D721Med (cell line): Measurements from ENCODE around the gene SLAMF7.
"Not testable (repeated sequence)": the region's sequence is repeated elsewhere in the genome, so short reads cannot be mapped to it uniquely, and the experiment has no call there.

Source experiments
- DNase-seq: peaks from one replicate; pipeline ENCODE4 v3.0.0; 2011; ENCODE audit warnings: low spot score; ENCODE audit not compliant: insufficient read length
- FAIRE-seq: peaks from 2 replicates; lab custom pipeline; 2011; peaks lifted over from hg19 to GRCh38; lab: Jason Lieb, UNC
- CTCF ChIP-seq: IDR thresholded peaks from 2 replicates; pipeline ENCODE4 v1.5.1; 2012; ENCODE audit warnings: mild to moderate bottlenecking, control low read depth; ENCODE audit not compliant: insufficient read depth; ENCODE audit errors: missing control alignments

The SLAMF7 gene

DNA sequence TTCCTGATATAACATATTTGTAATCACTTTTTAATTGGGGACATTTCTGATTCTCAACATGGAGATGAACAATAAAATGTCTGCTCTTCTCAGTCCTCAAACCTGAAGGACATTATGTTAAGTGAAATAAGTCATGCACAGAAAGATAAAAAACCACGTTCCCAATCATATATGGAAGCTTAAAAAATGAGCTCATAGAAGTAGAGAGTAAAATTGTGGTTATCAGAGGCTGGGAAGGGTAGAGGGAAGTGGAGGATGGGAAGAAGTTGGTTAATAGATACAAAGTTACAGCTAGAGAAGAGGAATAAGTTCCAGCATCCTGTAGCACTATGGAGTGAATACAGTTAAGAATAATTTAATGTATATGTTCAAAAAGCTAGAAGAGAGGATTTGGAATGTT is 25.9 kb upstream of the SLAMF7 start:
- DNase-seq = no peak
- no peak for FAIRE-seq
- no peak for TF ChIP-seq CTCF

DNA sequence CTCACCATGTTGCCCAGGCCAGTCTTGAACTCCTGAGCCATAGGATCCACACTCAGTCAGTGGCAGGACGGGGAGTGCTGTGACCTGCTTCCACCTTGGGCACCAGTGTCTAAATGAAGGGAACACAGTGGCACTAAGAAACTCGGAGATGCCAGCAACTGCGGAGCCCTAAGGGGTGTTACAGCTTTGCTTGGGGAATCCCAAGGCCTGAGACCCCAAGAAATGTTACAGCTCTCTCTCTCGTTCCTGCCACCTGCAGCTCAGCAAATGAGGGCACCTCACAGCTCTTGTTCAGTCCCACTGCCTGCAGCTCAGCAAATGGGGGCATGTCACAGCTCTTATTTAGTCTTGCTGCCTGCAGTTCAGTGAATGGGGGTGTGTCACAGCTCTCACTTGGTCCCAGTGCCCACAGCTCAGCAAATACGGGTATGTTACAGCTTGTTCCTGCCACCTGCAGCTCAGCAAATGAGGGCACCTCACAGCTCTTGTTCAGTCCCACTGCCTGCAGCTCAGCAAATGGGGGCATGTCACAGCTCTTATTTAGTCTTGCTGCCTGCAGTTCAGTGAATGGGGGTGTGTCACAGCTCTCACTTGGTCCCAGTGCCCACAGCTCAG is 24.9 kb upstream of the SLAMF7 start:
- FAIRE-seq, DNase-seq: not testable (repeated sequence)

DNA sequence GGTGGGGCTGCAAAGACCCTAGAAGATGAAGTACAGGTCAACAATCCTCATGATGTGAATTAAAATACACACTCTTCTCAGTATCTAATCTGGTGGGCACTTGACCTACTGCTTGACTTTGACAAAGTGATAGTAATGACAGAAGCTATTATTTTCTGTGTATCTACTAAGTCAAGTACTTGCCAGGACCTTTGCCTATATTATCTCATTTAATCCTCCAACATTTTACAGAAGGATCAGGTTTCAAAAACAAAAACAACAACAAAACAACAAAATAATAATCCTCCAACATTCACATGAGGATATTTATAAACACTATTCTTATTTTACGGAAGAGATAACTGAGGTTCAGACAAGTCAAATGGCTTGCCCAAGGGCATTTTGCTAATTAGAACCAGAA is 23.0 kb upstream of the SLAMF7 start:
- FAIRE-seq (no peak), DNase-seq (no peak)
- TF ChIP-seq CTCF = no peak

DNA sequence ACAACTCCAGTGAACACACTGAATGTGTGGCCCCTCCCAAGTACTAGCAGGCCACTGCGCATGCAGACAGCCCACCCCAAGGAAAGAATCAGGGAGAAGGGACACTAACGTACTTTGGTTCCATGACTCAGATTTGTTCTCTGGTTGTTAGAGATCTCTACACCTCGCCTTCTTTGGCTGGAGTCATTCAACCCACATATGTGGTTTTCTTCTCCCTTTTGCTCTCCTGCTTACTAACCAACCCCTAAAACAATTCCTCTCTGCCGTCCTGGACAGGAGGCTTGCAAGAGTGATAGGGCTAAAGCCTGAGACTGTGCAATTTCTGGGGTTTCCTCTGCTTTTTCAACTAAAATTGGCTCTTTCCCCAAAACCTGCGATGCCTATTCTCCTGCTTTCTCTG is 21.7 kb upstream of the SLAMF7 start:
- TF ChIP-seq CTCF = no peak
- FAIRE-seq (no peak), DNase-seq (no peak)

DNA sequence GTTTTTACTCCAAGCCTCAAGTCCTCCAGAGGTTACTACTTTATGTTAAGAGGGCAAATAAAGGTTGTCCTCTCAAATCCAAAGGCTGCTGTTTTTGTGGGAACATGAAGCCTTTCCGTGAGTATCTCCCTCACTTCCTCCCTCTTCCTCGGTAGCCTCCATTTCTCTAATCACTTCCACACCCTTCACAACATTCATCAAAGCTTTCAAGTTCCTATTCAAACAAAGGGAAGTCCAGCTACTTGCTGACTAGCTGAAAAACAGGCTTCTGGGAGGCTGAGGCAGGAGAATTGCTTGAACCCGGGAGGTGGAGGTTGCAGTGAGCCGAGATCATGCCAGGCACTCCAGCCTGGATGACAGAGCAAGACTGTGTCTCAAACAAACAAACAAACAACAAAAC is 20.8 kb upstream of the SLAMF7 start:
- no peak for TF ChIP-seq CTCF
- no peak for FAIRE-seq
- no peak for DNase-seq

GRCh38 chr1:160720356-160721085 is 18.5 kb upstream of the SLAMF7 start:
- FAIRE-seq = no peak
- TF ChIP-seq CTCF = no peak

DNA sequence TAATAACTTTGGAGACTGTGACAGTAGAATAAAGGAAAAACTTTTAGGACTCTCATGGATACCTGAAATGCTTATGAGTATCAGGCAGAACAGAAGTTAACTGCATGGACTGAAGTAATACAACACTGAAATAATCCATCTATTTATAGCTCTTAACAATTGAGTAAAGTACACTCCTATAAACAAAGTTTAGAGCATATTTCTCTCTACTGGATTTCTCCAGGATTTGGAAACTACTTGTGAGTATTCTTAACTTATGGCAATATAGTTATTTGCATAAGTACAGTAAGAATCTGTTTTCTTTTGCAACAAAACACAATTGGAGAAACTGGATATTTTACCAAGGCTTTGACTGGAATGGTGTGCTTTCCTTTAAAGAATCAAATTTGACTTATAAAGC is 17.6 kb upstream of the SLAMF7 start:
- FAIRE-seq = no peak
- no peak for TF ChIP-seq CTCF

More at GRCh38 chr1:160720356-160721085, 18.5 kb upstream of the SLAMF7 start:
- DNase-seq = no peak

More for the DNA sequence above, 17.6 kb upstream of the SLAMF7 start:
- DNase-seq = no peak
